ENCODE measurements around the gene ASIC1.

The ASIC1 gene

GRCh38 chr12:50110762-50111351 is 53.5 kb downstream of the ASIC1 start:
- no peak overlapping the region for H3K27ac ChIP-seq (ENCODE audit: low read depth, low read length)
- H3K4me3 ChIP-seq (ENCODE audit: insufficient read depth, low read length, poor library complexity, severe bottlenecking) = peak overlapping the region; percentile 46

DNA sequence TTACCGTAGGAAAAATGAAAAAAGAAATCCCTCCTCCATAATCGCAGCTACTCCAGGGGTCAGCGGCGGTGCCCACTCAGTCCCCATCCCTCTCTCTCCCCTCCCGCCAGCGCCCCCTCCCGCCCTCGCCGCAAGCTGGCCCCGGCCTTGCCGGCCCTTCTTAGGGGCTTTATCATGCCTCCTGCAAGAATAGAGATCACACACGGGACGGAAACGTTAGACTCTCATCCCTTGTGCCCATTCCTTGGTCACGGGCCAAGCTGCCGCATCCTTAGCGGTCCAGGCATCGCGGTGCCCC is 53.9 kb downstream of the ASIC1 start:
- Histone ChIP-seq H3K9me3 (ENCODE audit: insufficient read depth, low read length) (no peaks in the 10 kb centered on the region), H3F3A (ENCODE audit: insufficient read depth) (no peaks in the 10 kb centered on the region), H3K4me2 (ENCODE audit: low read depth, low read length, poor library complexity, severe bottlenecking) (peak overlapping the region; percentile 63), H3K36me3 (ENCODE audit: low read length) (no peaks in the 10 kb centered on the region), H3K79me2 (ENCODE audit: insufficient read depth, low read length) (peaks cover 38% of the 10 kb centered on the region), H2AFZ (ENCODE audit: low read depth, low read length, severe bottlenecking) (peak overlapping the region; percentile 95), H3K4me3 (ENCODE audit: insufficient read depth, low read length, poor library complexity, severe bottlenecking) (peak overlapping the region; percentile 46), H4K20me1 (ENCODE audit: low read depth, low read length) (no peaks in the 10 kb centered on the region), H3K9ac (ENCODE audit: low read length) (peak overlapping the region; percentile 44), H3K9me2 (replicated peaks; ENCODE audit: insufficient read depth, low read length) (no peaks in the 10 kb centered on the region), H3K27me3 (ENCODE audit: low read length) (no peaks in the 10 kb centered on the region), H3K27ac (ENCODE audit: low read depth, low read length) (no peak overlapping the region)
- TF ChIP-seq EZH2phosphoT487 (conservative IDR thresholded peaks at IDR 0.05; ENCODE audit: low read length) (no peak), CTCF (IDR thresholded peaks at IDR 0.05; ENCODE audit: insufficient read depth, low read length, poor library complexity, severe bottlenecking) (peak; percentile 99)

More at GRCh38 chr12:50110762-50111351, 53.5 kb downstream of the ASIC1 start:
- H3K27me3 ChIP-seq (ENCODE audit: low read length) = no peaks in the 10 kb centered on the region
- H3F3A ChIP-seq (ENCODE audit: insufficient read depth) = no peaks in the 10 kb centered on the region
- no peak for TF ChIP-seq EZH2phosphoT487 (conservative IDR thresholded peaks at IDR 0.05; ENCODE audit: low read length)
- TF ChIP-seq CTCF (IDR thresholded peaks at IDR 0.05; ENCODE audit: insufficient read depth, low read length, poor library complexity, severe bottlenecking) = no peak
- no peaks in the 10 kb centered on the region for H4K20me1 ChIP-seq (ENCODE audit: low read depth, low read length)
- H3K9me2 ChIP-seq (replicated peaks; ENCODE audit: insufficient read depth, low read length) = no peaks in the 10 kb centered on the region
- H3K36me3 ChIP-seq (ENCODE audit: low read length) = no peaks in the 10 kb centered on the region
- peaks cover 34% of the 10 kb centered on the region for H3K79me2 ChIP-seq (ENCODE audit: insufficient read depth, low read length)
- peak overlapping the region; percentile 63 for H3K4me2 ChIP-seq (ENCODE audit: low read depth, low read length, poor library complexity, severe bottlenecking)
- H3K9me3 ChIP-seq (ENCODE audit: insufficient read depth, low read length) = no peaks in the 10 kb centered on the region
- peak overlapping the region; percentile 95 for H2AFZ ChIP-seq (ENCODE audit: low read depth, low read length, severe bottlenecking)
- peak overlapping the region; percentile 44 for H3K9ac ChIP-seq (ENCODE audit: low read length)

DNA sequence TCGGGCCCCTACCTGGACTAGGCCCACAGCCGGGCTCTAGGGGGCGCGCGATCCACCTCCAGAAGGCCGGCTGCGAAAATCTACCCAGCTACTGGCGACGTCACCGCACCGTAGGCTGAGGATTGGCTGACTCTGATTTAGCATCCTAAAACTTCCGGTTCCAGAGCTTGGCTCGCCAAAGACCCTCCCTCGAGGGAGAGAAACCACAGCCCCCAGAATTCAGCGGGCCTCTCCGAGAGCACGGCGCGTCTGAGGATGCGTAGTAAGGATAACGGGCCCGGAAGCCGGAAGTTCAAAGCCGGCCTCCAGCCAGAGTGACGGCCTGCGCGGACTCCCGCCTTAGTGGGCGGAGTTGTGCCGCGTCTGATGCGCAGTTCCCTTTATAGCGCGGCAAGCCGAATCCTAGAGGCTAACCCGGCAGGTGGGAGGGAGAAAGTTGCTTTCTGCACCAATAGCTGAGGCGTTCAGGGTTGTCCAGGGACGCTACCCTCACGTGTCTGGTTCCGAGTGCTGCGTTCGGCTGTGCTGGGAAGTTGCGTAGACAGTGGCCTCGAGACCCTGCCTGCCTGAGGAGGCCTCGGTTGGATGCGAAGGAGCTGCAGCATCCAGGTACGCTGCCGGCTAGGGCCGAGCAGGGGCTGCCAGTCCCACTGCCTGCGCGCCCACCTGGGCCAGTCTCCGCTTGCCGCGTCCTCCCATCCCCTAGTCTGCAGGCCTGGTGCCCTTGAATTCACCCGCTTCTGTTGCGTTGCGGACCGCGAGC is 54.5 kb downstream of the ASIC1 start, which contains the start of gene COX14:
Gene COX14, plus strand, starts transcription at position 544 of the 763 bp plus-strand sequence. CDS start 7,808 bp downstream, outside the sequence.
- TF ChIP-seq EZH2phosphoT487 (conservative IDR thresholded peaks at IDR 0.05; ENCODE audit: low read length) (no peak), CTCF (IDR thresholded peaks at IDR 0.05; ENCODE audit: insufficient read depth, low read length, poor library complexity, severe bottlenecking) (no peak)
- no peaks in the 10 kb centered on the region for H3K9me2 ChIP-seq (replicated peaks; ENCODE audit: insufficient read depth, low read length)
- H3K9me3 ChIP-seq (ENCODE audit: insufficient read depth, low read length) = no peaks in the 10 kb centered on the region
- no peaks in the 10 kb centered on the region for H3K36me3 ChIP-seq (ENCODE audit: low read length)
- H3K4me2 ChIP-seq (ENCODE audit: low read depth, low read length, poor library complexity, severe bottlenecking) = peak within 1 kb of the TSS; percentile 67
- no peaks in the 10 kb centered on the region for H4K20me1 ChIP-seq (ENCODE audit: low read depth, low read length)
- peak within 1 kb of the TSS; percentile 59 for H3K4me3 ChIP-seq (ENCODE audit: insufficient read depth, low read length, poor library complexity, severe bottlenecking)
- no peaks in the 10 kb centered on the region for H3K27me3 ChIP-seq (ENCODE audit: low read length)
- peak within 1 kb of the TSS; percentile 95 for H2AFZ ChIP-seq (ENCODE audit: low read depth, low read length, severe bottlenecking)
- peak within 1 kb of the TSS; percentile 53 for H3K27ac ChIP-seq (ENCODE audit: low read depth, low read length)
- peak within 1 kb of the TSS; percentile 71 for H3K9ac ChIP-seq (ENCODE audit: low read length)
- H3F3A ChIP-seq (ENCODE audit: insufficient read depth) = no peaks in the 10 kb centered on the region
- peaks cover 44% of the 10 kb centered on the region for H3K79me2 ChIP-seq (ENCODE audit: insufficient read depth, low read length)

Data from SU-DHL-6 (cell line).